Measurements from ENCODE around the gene TTC16.
A peak's percentile ranks its signal among the peaks of the same experiment; 100 is the strongest.

TTC16 gene

DNA sequence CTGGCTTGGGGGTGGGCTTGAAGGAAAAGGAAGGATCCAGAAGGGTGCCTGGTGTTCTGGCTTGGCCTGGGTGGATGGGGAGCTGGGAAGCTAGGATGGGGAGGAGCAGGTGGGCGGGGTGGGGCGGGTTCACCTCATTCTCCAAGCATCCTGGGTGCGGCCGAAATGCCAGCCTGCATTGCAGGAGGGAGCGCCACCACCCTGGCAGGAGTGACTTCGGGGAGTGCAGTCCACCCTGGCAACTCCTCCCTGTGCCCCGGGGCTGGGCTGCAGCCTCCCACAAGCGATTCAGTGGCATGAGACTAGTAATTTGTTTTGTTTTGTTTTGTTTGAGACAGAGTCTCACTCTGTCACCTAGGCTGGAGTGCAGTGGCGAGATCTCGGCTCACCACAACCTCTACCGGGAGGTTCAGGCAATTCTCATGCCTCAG, 5.5 kb downstream of the TTC16 start:
- DNase-seq: no peak

DNA sequence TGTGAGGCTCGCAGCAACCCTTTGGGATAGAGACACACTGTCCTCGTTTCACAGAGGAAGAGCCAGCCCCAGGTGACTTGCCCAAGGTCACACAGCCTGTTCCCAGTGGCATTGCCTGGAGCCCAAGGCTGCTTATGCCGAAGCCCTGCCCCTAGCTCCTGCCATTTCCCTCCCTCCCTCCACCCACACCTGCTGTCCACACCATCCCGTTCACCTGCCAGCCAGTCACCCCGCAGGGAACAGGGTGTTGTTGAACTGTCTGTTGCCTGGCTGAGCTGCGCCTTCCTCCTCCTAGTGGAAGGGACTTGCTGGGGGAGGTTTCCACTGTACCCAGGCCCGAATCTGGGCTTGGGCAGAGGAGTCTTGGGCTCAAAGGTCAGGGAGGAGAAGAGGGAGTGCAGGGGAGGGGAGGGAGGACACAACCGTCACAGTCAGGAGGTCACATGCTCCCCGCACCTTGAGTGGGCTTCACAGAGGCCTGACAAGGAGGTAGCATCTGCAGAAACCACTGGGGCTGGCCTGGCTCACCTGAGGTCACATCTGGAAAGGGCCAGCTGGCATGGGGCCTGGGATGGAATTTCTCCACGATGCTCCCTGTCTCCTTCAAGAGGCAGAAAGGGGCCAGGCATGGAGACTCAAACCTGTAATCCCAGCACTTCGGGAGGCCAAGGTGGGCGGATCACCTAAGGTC, 6.3 kb downstream of the TTC16 start:
- no peak for DNase-seq

DNA sequence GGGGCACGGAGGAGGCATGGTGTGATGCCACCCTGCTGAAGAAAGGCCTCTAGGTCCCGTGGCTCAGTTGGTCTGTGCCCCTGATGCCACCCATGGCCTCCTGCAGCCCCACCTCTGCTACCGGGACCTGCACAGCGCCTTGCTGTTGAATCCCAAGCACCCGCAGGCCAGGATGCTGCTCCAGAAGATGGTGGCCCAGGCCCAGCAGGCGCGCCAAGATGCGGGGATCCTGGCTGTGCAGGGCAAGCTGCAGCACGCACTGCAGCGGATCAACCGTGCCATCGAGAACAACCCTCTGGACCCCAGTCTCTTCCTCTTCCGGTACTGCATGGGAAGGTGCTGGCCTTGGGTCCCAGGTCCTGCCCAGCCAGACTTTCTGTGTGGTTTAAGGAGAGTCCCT, 7.1 kb downstream of the TTC16 start:
- no peak for DNase-seq

DNA sequence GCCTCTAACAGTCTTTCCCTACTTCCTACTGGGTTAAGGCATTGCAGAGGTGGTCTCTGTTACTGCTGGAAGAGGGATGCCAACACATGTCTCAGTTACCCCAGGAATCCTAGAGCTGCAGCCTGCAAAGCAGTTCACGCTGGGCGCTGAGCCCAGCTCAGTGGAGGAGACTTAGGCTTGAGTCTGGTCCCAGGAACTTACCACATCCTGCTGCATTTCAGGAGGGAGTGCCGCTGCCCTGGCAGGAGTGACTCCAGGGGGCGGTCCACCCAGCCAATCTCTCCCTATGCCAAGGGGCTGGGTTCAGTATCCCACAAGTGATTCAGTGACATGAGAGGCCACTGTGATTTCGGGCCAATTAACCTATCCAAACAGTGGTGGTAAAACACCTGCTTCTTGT, 7.6 kb downstream of the TTC16 start:
- DNase-seq: no peak

DNA sequence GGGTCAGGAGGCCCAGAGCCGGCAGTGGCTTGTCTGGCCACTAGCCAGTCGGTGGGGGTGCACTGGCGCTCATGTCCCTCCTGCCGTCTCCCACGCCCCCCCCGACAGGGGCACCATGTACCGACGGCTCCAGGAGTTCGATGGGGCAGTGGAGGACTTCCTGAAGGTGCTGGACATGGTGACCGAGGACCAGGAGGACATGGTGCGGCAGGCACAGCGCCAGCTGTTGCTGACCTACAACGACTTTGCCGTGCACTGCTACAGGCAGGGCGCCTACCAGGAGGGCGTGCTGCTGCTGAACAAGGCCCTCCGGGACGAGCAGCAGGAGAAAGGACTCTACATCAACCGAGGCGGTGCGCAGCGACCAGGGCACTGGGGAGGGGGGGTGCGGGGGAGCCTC, 8.1 kb downstream of the TTC16 start:
- DNase-seq: no peak

DNA sequence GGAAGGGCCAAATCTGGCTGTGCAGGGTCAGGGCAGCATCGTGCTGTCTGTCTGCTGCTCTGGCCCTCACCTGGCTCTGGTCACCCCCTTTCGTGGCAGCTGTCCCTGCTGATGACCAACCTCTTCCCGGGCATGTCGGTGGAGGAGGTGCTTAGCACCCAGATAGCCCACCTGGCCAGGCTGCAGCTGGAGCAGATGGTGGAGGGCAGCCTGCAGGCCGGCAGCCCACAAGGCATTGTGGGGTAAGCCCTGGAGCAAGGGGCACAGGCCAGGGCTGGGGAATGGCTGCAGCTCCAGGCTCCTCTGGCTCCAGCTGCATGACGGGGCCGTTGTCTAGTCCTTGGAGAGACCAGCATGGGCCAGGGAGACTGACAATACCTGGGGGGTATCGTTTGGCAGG, 11.0 kb downstream of the TTC16 start:
- DNase-seq: no peak

DNA sequence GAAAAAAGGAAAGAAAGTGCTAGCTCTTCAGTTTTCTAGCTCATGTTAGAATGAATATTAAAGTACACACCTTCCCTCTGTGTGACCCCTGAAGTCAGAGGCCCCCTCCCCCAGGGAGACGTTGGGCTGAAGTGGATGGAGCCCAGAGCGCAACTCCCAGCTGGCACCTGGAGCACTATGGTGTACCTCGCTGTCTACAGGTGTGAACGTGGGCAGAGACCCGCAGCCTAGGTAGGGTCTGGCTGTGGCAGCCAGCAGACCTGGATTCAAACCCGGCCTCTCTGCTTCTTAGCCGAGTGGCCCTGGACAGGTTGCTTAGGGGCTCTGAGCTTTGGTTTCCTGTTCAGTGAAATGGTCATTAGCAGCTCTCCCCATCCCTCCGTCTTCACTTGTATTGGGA, 12.9 kb downstream of the TTC16 start:
- DNase-seq: no peak

DNA sequence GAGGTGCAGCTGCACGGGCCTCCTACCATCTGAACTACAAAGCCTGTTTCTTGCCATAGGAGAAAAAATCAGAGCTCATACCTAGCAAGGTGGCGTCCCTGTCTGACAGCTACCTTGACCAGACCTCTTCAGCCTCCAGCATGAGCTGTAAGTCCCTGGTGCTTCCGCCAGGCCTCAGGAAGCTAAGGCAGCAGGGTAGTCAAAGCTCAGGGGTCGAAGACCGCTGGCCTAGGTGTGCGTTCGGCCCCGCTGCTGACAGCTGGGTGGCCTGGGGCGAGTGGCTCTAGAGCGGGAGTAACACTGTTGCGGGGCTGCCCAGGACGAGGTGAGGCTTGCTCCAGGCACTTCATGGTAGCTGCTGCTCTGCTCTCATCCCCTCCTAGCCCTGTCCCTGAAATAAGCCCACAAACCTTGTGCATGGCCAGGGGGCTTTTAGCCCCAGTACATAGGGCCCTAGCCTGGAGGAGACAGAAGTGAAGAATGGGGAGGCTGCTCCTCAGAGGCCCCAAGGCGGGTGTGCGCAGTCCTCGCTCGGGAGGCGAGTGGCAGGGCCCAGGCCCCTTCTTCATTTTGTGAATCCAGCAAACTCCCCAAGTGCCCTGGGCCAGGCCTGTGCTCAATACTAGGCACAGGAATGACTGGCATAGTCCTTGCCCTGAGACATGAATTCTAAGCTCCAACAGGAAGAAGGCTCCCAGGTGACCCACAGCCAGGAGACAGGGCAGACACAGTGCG, 13.8 kb downstream of the TTC16 start:
- DNase-seq: no peak

DNA sequence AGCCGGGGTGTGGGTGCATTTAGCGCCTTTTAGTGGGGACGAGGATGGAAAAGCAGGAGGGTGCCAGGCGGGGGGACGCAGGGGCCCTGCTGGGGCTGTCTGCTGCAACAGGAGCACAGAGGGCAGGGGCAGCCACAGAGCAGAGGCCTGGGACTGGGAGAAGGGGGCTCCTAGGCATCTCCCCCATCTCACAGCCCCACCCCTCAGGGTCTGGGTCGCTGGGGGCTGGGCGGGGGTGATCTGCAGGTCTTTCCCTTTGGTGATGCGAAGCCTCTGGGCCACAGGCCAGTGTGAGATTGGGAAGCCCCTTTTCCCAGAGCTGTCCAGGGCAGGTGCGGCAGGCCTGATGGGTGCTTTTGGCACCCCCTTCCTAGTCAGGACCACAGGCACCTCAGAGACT, 14.4 kb downstream of the TTC16 start:
- no peak for DNase-seq

DNA sequence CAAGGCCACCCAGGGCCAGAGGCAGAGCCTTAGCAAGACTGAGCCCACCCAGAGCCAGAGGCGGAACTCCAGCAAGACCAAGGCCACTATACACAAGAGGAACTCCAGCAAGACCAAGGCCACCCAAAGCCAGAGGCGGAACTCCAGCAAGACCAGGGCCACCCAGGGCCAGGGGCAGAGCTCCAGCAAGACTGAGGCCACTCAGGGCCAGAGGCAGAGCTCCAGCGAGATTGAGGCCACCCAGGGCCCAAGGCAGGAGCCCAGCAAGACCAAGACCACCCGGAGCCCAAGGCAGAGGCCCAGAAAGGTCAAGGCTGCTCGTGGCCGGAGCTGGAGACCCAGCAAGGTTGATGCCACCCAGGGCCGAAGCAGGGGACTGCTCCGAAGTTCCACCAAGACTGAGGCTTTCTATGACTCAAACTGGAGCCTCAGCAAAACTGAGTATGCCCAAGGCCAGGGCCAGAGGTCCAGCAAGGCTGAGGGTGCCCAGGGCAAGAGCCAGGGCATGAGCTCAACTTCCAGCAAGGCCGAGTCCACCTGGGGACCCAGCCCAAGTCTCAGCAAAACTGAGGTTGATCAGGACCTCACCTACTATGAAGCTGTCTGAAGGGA, 15.0 kb downstream of the TTC16 start:
- no peak for DNase-seq

DNA sequence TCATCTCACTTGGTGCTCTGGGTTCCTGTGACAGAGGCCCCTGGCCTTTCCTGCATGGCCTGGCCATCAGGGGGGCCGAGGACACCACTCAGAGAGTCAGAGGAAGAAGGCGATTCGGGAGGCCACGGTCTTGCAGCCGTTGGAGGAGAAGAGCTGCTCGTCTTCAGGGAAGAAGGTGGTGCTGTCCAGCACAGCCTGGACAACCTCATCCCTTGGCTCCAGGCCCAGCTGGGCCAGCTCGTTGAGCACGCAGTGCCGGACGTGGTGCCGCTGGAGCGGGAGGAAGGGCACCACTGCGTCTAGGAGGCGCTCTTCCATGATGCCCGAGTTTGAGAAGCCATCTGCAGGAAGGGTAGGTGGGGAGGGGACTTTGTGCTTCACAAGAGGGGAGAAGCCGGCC, 16.1 kb downstream of the TTC16 start:
- DNase-seq: no peak

DNA sequence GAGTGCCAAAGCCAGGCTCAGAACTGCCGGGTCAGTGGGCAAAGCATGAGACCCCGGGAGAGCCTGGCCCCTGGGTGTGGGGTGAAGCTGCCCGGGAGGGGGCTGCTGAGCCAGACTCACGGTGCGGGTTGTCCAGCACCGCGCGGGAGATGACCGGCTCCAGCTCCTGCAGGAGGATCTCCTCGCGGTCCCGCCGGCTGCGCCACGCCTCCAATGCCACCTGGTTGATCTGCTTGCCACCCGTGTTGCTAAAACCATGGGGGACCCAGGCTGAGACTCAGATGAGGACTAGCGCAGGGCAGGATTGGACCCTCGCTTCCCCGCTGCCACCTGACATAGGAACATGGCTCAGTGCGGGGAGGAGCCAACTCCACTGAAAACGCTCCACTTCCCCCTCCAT, 16.6 kb downstream of the TTC16 start:
- DNase-seq: no peak

DNA sequence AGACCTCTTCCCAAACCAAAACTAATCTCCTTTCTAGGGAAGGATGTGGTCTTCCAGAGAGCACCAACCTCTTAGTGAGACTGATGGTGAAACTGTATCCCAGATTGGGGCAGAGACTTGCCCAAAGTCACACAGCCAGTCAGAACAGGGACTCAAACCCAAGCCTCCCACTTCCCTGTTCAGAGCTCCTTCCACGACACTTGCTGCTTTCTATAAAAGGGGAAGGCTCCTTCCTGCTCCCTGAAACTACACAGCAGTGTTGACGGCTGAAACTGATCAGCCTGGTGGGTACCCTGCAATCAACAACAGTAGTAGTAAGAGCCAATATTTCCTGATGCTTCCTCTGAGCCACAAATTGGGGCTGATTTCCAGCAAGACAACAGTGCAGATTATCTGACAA, 17.7 kb downstream of the TTC16 start:
- no peak for DNase-seq

DNA sequence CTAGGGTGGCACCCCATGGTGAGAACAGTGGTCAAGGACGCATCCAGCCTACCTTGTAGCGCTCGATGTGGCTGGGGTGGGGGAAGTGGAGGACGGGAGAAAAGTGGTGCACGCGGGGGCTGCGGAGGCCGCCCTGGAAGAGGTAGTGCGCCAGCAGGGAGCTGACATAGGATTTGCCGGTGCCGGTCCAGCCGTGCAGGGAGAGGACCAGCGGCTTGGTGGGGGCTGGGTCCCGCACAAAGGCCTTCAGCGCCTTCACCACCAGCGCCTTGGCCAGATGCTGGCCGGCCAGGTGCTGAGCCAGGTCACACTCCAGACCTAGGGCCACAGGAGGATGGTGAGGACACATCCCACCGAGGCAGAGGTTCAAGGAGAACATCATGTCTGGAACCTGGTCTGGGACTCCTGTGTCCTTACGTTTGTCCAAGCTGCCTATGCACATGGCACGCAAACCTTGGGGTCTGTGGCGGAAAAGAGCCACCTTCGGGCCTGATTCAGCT, 18.4 kb downstream of the TTC16 start:
- DNase-seq: no peak

DNA sequence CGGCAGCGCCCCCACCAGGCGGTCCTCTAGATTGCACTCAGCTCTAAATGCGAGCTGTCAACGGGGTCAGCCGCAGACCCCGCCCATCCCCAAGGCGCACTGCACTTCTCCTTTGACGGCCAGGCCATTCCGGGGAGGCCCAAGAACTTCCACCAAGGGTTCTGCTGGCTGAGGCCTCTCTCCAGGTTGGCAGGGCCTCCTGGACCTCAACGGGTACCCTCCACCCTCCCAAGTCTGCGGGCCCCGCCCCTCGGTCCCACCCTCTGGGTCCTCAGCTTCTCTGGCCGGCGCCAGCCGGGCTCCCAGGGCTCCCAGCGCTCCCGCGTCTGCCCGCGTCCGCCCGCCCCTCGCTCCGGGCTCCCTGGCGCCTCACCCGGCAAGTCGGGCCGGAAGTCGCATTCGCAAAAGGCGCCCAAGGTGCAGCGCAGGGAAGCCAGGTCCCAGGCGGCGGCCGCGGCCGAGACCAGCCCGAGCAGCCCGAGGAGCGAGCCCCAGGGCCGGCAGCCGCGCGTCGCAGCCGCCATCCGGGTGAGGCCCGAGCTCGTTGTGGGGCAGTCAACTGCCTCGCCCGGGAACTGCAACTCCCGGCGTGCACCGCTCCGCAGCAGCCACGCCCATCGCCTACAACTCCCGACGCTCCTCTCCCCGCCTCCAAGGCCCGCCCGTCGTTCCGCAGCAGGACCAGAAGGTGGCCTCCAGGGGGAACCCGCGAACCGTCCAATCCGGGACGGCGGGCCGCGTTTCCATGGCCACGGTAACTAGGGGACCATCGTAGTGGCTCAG, 19.1 kb downstream of the TTC16 start, which contains the start of gene TOR2A:
Gene TOR2A (minus strand): TSS at position 548 of the 783 bp plus-strand sequence. CDS start 24 bp downstream, at position 524.
- peak; percentile 96 for DNase-seq

DNA sequence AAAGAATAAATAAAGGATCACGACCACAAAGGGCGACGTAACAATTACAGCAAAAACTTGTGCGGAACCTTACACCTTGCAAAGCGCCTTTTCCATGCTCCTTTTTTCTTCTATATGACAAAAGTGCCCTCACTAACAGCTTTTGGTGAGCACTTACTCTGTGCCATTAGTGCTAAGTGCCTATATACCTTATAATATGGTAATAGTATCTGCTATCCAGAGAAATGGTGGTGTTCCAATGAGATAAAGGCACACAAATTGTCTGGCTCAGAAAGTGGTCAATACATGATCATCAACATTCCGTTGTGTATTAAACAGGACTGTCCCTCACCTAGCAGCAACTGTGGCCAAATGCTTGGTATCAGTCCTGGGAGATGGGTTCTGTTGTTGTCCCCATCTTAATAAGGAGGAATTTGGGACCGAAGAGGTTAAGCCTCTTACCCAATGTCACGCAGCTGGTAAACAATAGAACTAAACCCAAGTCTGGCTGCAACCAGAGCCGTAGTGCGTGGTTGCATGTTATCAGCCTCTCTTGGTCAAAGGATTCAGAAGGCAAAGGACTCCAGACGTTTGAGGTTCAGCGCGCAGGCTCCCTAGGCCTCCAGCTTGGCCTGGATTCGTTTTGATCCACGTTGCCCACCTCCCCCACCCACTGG, 19.8 kb downstream of the TTC16 start:
- DNase-seq: no peak

DNA sequence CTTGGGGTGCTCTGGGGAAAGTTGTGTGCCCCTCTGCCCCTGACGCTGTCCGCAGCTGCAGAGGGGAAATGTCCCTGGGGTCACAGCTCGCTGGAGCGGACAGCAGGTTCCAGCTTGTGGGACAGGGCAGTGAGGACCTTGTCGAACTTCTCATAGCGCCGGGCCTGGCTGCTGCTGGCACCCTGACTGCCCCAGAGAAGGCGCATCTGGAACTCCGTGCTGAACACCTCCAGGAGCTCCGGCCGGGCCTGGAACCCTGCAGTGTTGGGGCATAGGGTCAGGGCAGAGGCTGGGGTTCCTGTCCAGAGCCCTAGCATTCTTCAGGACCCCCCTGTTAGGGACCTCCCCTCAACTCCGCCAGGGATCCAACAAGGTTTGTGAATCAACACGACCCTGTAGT, 22.8 kb downstream of the TTC16 start:
- DNase-seq: no peak

DNA sequence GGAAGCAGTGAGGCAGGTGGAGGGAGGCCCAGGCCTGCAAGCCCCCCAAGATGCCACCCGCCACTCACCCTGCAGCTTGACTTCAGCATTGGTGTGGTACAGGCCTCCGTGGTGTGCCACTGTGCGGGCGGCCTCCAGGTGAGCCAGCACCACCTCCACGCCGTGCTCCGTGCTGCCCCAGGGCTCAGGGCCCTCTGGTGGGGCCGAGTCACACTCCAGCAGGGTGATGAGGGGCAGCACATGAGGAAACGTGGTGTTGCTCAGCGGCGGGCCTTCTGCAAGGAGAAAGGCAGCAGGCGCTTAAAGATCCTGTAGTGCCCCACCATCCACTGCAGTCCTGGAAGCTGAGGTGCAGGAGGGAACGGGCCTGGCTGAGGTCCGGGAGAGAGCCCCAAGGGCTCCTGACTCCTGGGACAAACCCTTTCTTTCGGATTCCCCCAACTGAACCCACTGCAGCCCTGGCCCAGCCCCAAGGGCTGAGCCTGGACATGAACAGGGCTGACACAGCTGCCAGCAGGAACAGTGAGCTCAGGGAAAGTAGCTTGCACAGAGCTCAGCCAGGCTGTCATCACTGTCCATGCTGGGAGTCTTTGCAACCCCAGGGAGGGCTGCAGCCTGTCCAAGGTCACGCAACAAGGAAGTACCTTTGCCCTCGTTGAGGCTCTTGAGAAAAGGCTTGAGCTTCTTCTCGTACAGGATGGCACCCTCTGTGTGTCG, 23.9 kb downstream of the TTC16 start:
- no peak for DNase-seq

DNA sequence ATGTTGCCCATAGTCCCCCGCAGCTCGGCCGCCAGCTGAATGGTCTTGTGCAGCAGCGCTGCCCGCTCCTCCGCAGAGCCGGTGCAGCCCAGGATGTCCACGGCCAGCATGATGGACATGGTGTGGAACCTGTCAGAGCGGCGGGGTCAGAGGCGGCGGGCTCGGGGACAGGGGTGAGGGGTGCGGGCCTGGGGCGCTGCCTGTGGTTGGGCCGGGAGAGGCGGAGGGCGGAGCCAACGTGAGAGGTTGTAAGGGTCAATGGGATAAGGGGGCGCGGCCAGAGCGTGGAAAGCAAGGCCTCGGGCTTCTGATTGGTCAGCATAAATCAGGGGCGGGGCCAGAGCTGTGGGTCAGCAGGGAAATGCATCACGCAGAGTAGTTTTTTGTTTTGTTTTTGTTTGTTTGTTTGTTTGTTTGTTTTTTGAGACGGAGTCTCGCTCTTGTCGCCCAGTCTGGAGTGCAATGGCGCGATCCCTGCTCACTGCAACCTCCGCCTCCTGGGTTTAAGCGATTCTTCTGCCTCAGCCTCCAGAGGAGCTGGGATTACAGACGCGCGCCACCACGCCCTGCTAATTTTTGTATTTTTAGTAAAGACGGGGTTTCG, 26.1 kb downstream of the TTC16 start:
- DNase-seq: no peak

DNA sequence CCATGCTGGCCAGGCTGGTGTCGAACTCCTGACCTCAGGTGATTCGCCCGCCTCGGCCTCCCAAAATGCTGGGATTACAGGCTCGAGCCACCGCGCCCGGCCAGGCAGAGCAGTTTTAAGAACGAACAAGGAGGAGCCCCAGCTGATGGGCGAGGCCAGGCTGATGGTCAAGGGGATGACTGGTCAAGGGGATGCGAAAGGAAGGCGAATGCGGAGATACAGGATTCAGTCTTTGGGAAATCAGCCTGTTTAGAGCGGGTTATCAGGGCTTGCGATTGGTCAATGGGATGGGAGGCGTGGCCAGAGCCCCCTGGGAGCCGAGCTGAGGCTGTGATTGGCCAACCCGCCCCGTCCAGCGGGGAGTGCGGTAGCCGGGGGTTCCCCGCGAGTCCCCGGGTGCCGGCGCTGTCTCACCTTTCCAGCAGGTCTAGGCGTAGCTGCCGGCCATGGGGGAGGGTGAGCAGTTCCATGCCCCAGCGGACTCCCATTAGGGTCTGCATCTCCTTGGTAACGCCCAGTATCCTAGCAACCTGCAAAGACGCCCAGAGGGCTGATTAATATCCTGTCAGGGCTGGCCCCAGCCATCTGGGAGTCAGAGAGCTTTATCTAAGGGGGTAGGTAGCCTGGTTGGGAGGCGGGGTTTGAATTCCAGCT, 26.7 kb downstream of the TTC16 start:
- DNase-seq: no peak

All from NCI-H2107 (cell line).